ENCODE measurements around the gene TTI1.

Gene TTI1

DNA sequence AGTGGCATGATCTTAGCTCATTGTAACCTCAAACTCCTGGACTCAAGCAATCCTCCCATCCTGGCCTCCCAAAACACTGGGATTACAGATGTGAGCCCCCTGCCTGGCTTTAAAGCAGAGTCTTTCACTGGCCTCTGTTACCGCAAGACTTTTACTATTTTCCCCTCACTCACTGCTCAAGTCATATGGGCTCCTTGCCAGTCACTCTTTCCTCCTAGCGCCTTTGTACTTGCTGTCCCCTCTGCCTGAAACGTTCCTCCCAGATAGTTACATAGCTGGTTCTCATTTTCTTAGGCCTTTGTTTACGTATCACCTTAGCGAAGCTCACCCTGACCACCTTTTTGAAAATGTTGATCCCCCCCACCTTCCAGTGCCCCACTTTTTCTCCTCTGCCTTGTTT lies 29.6 kb upstream of the TTI1 start:
- TF ChIP-seq, protein P1, sequence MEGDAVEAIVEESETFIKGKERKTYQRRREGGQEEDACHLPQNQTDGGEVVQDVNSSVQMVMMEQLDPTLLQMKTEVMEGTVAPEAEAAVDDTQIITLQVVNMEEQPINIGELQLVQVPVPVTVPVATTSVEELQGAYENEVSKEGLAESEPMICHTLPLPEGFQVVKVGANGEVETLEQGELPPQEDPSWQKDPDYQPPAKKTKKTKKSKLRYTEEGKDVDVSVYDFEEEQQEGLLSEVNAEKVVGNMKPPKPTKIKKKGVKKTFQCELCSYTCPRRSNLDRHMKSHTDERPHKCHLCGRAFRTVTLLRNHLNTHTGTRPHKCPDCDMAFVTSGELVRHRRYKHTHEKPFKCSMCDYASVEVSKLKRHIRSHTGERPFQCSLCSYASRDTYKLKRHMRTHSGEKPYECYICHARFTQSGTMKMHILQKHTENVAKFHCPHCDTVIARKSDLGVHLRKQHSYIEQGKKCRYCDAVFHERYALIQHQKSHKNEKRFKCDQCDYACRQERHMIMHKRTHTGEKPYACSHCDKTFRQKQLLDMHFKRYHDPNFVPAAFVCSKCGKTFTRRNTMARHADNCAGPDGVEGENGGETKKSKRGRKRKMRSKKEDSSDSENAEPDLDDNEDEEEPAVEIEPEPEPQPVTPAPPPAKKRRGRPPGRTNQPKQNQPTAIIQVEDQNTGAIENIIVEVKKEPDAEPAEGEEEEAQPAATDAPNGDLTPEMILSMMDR (conservative IDR thresholded peaks at IDR 0.05) = no peak
- peak overlapping the region; percentile 41 for H3K27ac ChIP-seq

- TF ChIP-seq, protein P1 (conservative IDR thresholded peaks at IDR 0.05) = no peak
- H3K27ac ChIP-seq = no peak overlapping the region
Observed at GRCh38 chr20:38061109-38061508, 27.9 kb upstream of the TTI1 start.

GRCh38 chr20:38060536-38060935 lies 27.3 kb upstream of the TTI1 start:
- TF ChIP-seq, protein P1 (conservative IDR thresholded peaks at IDR 0.05) = no peak
- peak overlapping the region; percentile 15; the same call in 1 of the 2 replicates for H3K27ac ChIP-seq

DNA sequence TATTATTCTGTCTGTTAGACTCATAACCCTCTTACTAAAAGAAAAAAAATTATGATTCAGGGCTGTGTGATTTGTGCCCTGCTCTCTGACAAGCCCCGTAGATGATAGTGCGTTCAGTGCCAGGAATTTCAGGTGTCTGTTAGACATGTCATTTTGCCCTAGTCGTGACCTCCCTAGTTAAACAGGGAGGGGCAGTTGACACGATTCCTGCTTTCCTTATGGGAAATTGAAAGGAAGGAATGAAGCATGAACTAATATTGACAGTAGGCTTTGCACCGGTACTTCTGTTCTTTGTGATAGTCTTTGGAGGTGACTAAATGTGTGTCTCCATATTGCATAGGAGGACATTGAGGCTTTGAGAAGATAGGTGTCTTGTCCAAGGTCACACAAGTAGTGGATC lies 26.6 kb upstream of the TTI1 start:
- TF ChIP-seq, protein P1 (conservative IDR thresholded peaks at IDR 0.05) = no peak
- peak overlapping the region; percentile 15; the same call in 1 of the 2 replicates for H3K27ac ChIP-seq

GRCh38 chr20:38057351-38057972 lies 24.2 kb upstream of the TTI1 start:
- H3K27ac ChIP-seq = no peak overlapping the region
- TF ChIP-seq, protein P1 (conservative IDR thresholded peaks at IDR 0.05) = peak; percentile 92

DNA sequence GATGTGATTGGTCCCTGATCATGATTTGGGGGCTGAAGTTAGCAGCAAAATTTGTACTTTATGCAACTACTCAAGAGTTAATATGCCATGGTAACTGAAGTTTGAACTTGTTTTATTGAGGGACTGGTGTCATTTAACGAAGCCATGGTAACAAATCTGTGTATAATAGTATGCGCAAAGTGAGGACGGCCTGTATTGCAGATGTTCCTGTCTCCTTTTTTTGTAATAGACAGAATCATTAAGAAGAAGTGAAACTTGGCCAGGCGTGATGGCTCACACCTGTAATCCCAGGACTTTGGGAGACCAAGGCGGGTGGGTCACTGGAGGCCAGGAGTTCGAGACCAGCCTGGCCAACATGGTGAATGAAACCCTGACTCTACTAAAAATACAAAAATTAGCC lies 22.6 kb upstream of the TTI1 start:
- TF ChIP-seq, protein P1 (conservative IDR thresholded peaks at IDR 0.05) = no peak
- H3K27ac ChIP-seq = peak overlapping the region; percentile 30

GRCh38 chr20:38055294-38055693 lies 22.0 kb upstream of the TTI1 start:
- TF ChIP-seq, protein P1 (conservative IDR thresholded peaks at IDR 0.05) = no peak
- H3K27ac ChIP-seq = peak overlapping the region; percentile 30
